IMR-90 (cell line): ENCODE results near the gene RAB11FIP3.

Source experiments
- BHLHE40 ChIP-seq: fragments of 150-350 bp; IDR thresholded peaks from 2 replicates; pipeline ENCODE4 v1.6.1; 2016; ENCODE audit warnings: mild to moderate bottlenecking, low read depth, low read length
- CEBPB ChIP-seq: IDR thresholded peaks from 2 replicates; pipeline ENCODE4 v1.6.1; 2012; ENCODE audit warnings: low read depth, low read length, improper control_type of control experiment
- CTCF ChIP-seq: conservative IDR thresholded peaks from 2 replicates; pipeline ENCODE4 v1.5.1; 2012; ENCODE audit warnings: mild to moderate bottlenecking, low read depth, low read length, improper control_type of control experiment
- POLR2A ChIP-seq: IDR thresholded peaks from 2 replicates; pipeline ENCODE4 v1.6.1; 2012; ENCODE audit warnings: mild to moderate bottlenecking, low read depth, low read length

GRCh38 chr16:528111-529011, 102.9 kb downstream of the RAB11FIP3 start:
- peak; percentile 78 for TF ChIP-seq POLR2A
- TF ChIP-seq CTCF: no peak
- TF ChIP-seq CEBPB: no peak
- no peak for TF ChIP-seq BHLHE40
